GM19099 (cell line): Measurements from ENCODE around the gene TEDC2.

Source experiments
- POLR2A ChIP-seq: IDR thresholded peaks from 3 replicates; pipeline ENCODE4 v1.6.1; 2011; ENCODE audit warnings: low read depth; ENCODE audit not compliant: insufficient read length; ENCODE audit errors: extremely low read depth

TEDC2 gene

GRCh38 chr16:2487903-2488531 is 28.1 kb downstream of the TEDC2 start:
- no peak for TF ChIP-seq POLR2A

- no peak for TF ChIP-seq POLR2A
Measured at GRCh38 chr16:2489581-2489980, 29.7 kb downstream of the TEDC2 start.

GRCh38 chr16:2490190-2491105 is 30.5 kb downstream of the TEDC2 start:
- TF ChIP-seq POLR2A: no peak

- no peak for TF ChIP-seq POLR2A
Measured at GRCh38 chr16:2492292-2492691, 32.4 kb downstream of the TEDC2 start.

- no peak for TF ChIP-seq POLR2A
Measured at GRCh38 chr16:2493605-2494004, 33.7 kb downstream of the TEDC2 start.

GRCh38 chr16:2494616-2495015 is 34.7 kb downstream of the TEDC2 start:
- no peak for TF ChIP-seq POLR2A

GRCh38 chr16:2495041-2495440 is 35.1 kb downstream of the TEDC2 start:
- no peak for TF ChIP-seq POLR2A

GRCh38 chr16:2496223-2497115 is 36.6 kb downstream of the TEDC2 start:
- TF ChIP-seq POLR2A: no peak

GRCh38 chr16:2497116-2497630 is 37.3 kb downstream of the TEDC2 start:
- no peak for TF ChIP-seq POLR2A

- TF ChIP-seq POLR2A: no peak
Measured at GRCh38 chr16:2497695-2498484, 38.0 kb downstream of the TEDC2 start.

GRCh38 chr16:2498531-2499253 is 38.8 kb downstream of the TEDC2 start:
- TF ChIP-seq POLR2A: no peak

GRCh38 chr16:2499454-2499853 is 39.5 kb downstream of the TEDC2 start:
- TF ChIP-seq POLR2A: no peak

- no peak for TF ChIP-seq POLR2A
Measured at GRCh38 chr16:2499890-2500429, 40.1 kb downstream of the TEDC2 start.
